ENCODE data around the gene SYF2.
A peak's percentile ranks its signal among the peaks of the same experiment; 100 is the strongest.
"Not testable (repeated sequence)": the region's sequence is repeated elsewhere in the genome, so short reads cannot be mapped to it uniquely, and the experiment has no call there.

Gene SYF2

GRCh38 chr1:25243907-25244306, 11.6 kb upstream of the SYF2 start:
- Histone ChIP-seq H3K9me3 (ENCODE audit: control insufficient read depth, low read length) (no peaks in the 10 kb centered on the region), H3K36me3 (ENCODE audit: control insufficient read depth, insufficient read depth, low read length, severe bottlenecking) (peaks cover 50% of the 10 kb centered on the region), H3K27me3 (replicated peaks; ENCODE audit: control insufficient read depth, insufficient read depth, low read length) (no peaks in the 10 kb centered on the region), H3K4me1 (ENCODE audit: control insufficient read depth, insufficient read depth, low read length) (peaks cover 38% of the 10 kb centered on the region), H3K4me3 (ENCODE audit: low read length) (peak overlapping the region; percentile 94), H3K9ac (ENCODE audit: low read length) (peak overlapping the region; percentile 99)
- no peak for DNase-seq (ENCODE audit: low read depth)

DNA sequence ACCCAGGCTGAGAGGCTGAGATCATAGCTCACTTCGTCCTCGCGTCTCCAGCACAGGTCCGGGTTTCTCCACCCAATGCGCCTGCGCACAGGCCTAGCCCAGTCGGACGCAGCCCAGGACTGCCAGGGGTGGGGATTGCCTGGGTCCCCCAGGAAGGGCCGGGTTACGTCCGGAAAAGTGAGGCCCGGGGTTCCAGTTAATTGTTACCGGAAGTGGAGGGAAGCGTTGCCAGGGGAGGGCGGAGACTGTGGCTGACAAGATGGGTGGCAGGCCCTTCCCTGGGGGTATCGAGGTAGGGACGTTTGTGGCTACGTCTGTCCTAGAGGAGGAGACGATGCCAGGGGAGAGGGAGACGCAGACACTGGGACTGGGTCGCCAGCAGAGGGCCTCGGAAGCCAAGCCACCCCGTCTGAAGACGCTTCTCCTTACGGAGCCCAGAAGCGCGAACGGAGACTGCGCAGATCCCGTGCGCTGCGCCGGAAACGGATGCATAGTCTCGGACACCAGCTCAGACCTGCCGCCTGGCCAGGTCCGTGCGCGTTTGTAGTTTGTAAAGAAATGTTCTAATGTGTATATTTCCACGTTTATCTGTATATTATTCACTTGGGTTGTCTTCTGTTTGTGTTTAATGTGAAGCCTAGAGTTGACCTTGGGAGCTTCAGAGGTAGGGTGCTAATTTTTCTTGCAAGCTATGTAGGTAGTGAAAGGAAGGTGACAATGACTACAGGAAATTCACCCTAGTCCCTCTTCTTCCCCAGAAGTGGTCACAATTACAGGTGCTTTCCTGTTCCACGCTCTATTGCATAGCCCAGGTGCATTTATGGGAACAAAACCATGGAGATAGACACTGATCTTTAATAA, 7.6 kb upstream of the SYF2 start:
- Histone ChIP-seq H3K9ac (ENCODE audit: low read length) (peak overlapping the region; percentile 82), H3K4me1 (ENCODE audit: control insufficient read depth, insufficient read depth, low read length) (peaks cover 33% of the 10 kb centered on the region), H3K4me3 (ENCODE audit: low read length) (peak overlapping the region; percentile 80), H3K36me3 (ENCODE audit: control insufficient read depth, insufficient read depth, low read length, severe bottlenecking) (peaks cover 41% of the 10 kb centered on the region), H3K9me3 (ENCODE audit: control insufficient read depth, low read length) (no peaks in the 10 kb centered on the region), H3K27me3 (replicated peaks; ENCODE audit: control insufficient read depth, insufficient read depth, low read length) (no peaks in the 10 kb centered on the region)
- DNase-seq (ENCODE audit: low read depth), result peak; percentile 93

GRCh38 chr1:25238046-25238445, 5.7 kb upstream of the SYF2 start:
- no peak overlapping the region for H3K9ac ChIP-seq (ENCODE audit: low read length)
- H3K9me3 ChIP-seq (ENCODE audit: control insufficient read depth, low read length), result no peaks in the 10 kb centered on the region
- no peaks in the 10 kb centered on the region for H3K27me3 ChIP-seq (replicated peaks; ENCODE audit: control insufficient read depth, insufficient read depth, low read length)
- H3K4me1 ChIP-seq (ENCODE audit: control insufficient read depth, insufficient read depth, low read length), result peaks cover 35% of the 10 kb centered on the region
- peaks cover 22% of the 10 kb centered on the region for H3K36me3 ChIP-seq (ENCODE audit: control insufficient read depth, insufficient read depth, low read length, severe bottlenecking)
- no peak for DNase-seq (ENCODE audit: low read depth)
- H3K4me3 ChIP-seq (ENCODE audit: low read length), result no peak overlapping the region

GRCh38 chr1:25236261-25236660, 4.0 kb upstream of the SYF2 start:
- H3K36me3 ChIP-seq (ENCODE audit: control insufficient read depth, insufficient read depth, low read length, severe bottlenecking); H3K27me3 ChIP-seq (replicated peaks; ENCODE audit: control insufficient read depth, insufficient read depth, low read length); DNase-seq (ENCODE audit: low read depth); H3K9me3 ChIP-seq (ENCODE audit: control insufficient read depth, low read length); H3K4me3 ChIP-seq (ENCODE audit: low read length); H3K9ac ChIP-seq (ENCODE audit: low read length): not testable (repeated sequence)
- H3K4me1 ChIP-seq (ENCODE audit: control insufficient read depth, insufficient read depth, low read length), result peaks cover 42% of the 10 kb centered on the region

GRCh38 chr1:25235411-25235810, 3.1 kb upstream of the SYF2 start:
- not testable (repeated sequence) for H3K9me3 ChIP-seq (ENCODE audit: control insufficient read depth, low read length); H3K9ac ChIP-seq (ENCODE audit: low read length); DNase-seq (ENCODE audit: low read depth); H3K27me3 ChIP-seq (replicated peaks; ENCODE audit: control insufficient read depth, insufficient read depth, low read length); H3K36me3 ChIP-seq (ENCODE audit: control insufficient read depth, insufficient read depth, low read length, severe bottlenecking); H3K4me3 ChIP-seq (ENCODE audit: low read length)
- H3K4me1 ChIP-seq (ENCODE audit: control insufficient read depth, insufficient read depth, low read length), result peaks cover 39% of the 10 kb centered on the region

DNA sequence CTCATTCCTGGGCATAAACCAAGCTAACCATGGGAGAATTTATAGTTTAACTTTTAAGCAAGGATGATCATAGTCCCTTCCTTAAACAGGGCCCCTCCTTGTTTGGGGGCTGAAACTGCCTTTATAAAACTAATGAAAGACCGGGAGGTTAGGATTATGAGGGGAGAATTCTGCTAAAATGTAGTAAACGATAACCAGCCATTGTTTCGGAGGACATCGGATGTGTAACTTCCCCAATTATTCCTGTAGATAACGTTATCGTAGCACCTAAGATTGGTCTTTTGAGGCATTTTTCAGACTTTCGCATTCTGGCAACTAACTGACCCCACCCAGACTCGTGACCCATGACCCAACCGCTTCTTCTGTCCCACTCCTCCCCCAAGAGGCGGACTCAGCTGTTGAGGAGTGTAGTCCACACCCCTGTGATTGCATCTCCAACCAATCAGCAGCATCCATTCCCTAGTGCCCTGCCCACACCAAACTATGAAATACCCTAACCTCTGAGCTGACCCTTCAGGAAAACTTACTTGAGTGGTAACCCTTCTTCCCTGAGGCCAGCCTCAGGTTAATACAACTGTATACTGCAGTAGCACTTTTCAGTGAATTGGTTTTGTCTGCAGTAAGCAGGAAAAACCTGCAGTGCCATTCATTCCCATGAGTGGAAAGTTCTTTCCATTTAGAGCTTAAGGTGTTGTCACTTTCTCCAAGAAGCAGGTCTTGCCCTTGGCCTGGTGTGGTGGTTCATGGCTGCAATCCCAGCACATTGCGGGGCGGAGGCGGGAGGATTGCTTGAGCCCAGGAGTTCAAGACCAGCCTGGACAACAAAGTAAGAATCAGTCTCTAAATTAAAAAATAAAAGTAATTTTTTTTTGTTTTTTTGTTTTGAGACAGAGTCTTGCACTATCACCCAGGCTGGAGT, 823 bp upstream of the SYF2 start:
- Histone ChIP-seq H3K4me1 (ENCODE audit: control insufficient read depth, insufficient read depth, low read length) (peaks cover 30% of the 10 kb centered on the region), H3K36me3 (ENCODE audit: control insufficient read depth, insufficient read depth, low read length, severe bottlenecking) (peaks cover 24% of the 10 kb centered on the region), H3K9me3 (ENCODE audit: control insufficient read depth, low read length) (no peaks in the 10 kb centered on the region), H3K27me3 (replicated peaks; ENCODE audit: control insufficient read depth, insufficient read depth, low read length) (no peaks in the 10 kb centered on the region), H3K4me3 (ENCODE audit: low read length) (peak overlapping the region; percentile 93), H3K9ac (ENCODE audit: low read length) (peak overlapping the region; percentile 98)
- peak; percentile 84 for DNase-seq (ENCODE audit: low read depth)

DNA sequence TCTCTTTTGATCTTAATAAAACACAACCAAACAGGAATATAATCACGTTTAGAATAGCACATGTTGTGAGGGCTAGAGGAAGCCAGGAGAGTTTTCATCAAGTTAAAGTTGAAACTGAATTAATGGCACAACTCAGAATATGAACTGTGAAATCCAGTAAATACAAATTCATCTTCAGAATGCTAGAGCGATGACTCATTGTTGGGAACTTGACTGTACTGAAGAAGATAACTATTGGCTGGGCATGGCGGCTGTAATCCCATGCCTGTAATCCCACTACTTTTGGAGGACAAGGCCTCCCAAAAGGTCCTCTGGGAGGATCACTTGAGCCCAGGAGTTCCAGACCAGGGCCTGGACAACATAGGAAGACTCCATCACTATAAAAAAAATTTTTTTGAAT, 8.8 kb downstream of the SYF2 start:
- H3K27me3 ChIP-seq (replicated peaks; ENCODE audit: control insufficient read depth, insufficient read depth, low read length), result no peaks in the 10 kb centered on the region
- peaks cover 8% of the 10 kb centered on the region for H3K4me1 ChIP-seq (ENCODE audit: control insufficient read depth, insufficient read depth, low read length)
- DNase-seq (ENCODE audit: low read depth), result peak; percentile 42
- H3K36me3 ChIP-seq (ENCODE audit: control insufficient read depth, insufficient read depth, low read length, severe bottlenecking), result peaks cover 75% of the 10 kb centered on the region
- no peak overlapping the region for H3K9ac ChIP-seq (ENCODE audit: low read length)
- no peaks in the 10 kb centered on the region for H3K9me3 ChIP-seq (ENCODE audit: control insufficient read depth, low read length)
- no peak overlapping the region for H3K4me3 ChIP-seq (ENCODE audit: low read length)

GRCh38 chr1:25222606-25223005, 9.7 kb downstream of the SYF2 start:
- Histone ChIP-seq H3K9ac (ENCODE audit: low read length) (no peak overlapping the region), H3K4me3 (ENCODE audit: low read length) (no peak overlapping the region), H3K9me3 (ENCODE audit: control insufficient read depth, low read length) (no peaks in the 10 kb centered on the region), H3K4me1 (ENCODE audit: control insufficient read depth, insufficient read depth, low read length) (peaks cover 8% of the 10 kb centered on the region), H3K36me3 (ENCODE audit: control insufficient read depth, insufficient read depth, low read length, severe bottlenecking) (peaks cover 66% of the 10 kb centered on the region), H3K27me3 (replicated peaks; ENCODE audit: control insufficient read depth, insufficient read depth, low read length) (no peaks in the 10 kb centered on the region)
- DNase-seq (ENCODE audit: low read depth), result no peak

DNA sequence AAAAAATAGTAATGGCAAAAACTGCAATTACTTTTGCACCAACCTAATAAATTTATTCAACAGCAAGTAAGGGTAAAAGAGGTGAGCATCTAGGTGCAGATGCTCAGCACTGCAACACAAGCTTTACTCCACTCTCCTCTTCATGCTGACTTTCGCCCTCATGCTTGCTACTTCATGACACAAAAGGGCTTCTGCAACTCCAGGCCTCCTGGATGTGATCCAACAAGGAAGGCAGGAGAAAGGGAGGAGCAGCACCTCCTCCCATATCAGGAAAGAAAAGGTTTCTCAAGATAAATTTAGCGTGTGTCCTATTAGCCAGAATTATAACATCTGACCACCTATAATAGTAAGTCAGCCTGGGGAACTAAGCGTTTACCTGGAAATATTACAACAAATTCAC, 11.6 kb downstream of the SYF2 start:
- Histone ChIP-seq H3K9me3 (ENCODE audit: control insufficient read depth, low read length) (no peaks in the 10 kb centered on the region), H3K4me1 (ENCODE audit: control insufficient read depth, insufficient read depth, low read length) (peaks cover 8% of the 10 kb centered on the region), H3K36me3 (ENCODE audit: control insufficient read depth, insufficient read depth, low read length, severe bottlenecking) (peaks cover 50% of the 10 kb centered on the region), H3K4me3 (ENCODE audit: low read length) (no peak overlapping the region), H3K9ac (ENCODE audit: low read length) (no peak overlapping the region), H3K27me3 (replicated peaks; ENCODE audit: control insufficient read depth, insufficient read depth, low read length) (no peaks in the 10 kb centered on the region)
- DNase-seq (ENCODE audit: low read depth), result no peak

DNA sequence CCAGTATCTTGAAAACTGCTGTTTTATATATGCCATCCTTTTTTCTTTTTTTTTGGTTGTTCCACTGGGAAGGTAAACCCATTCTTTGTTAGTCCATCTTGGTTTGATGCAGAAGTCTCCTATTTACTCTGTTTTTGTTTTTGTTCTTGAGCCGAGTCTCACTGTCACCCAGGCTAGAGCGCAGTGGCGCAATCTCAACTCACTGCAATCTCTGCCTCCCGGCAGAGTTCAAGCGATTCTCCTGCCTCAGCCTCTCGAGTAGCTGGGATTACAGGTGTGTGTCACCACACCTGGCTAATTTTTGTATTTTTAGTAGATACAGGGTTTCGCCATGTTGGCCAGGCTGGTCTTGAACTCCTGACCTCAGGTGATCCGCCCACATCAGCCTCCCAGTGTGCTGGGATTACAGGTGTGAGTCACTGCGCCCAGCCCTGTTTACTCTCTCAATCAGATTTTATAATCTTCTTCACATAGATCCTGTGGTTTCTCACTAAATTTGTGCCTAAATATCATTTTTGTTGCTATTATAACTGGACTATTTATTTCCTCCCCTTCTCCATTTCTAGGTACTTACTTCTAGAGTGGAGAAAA, 12.5 kb downstream of the SYF2 start:
- no peak overlapping the region for H3K4me3 ChIP-seq (ENCODE audit: low read length)
- no peaks in the 10 kb centered on the region for H3K27me3 ChIP-seq (replicated peaks; ENCODE audit: control insufficient read depth, insufficient read depth, low read length)
- H3K9ac ChIP-seq (ENCODE audit: low read length), result no peak overlapping the region
- no peaks in the 10 kb centered on the region for H3K9me3 ChIP-seq (ENCODE audit: control insufficient read depth, low read length)
- H3K36me3 ChIP-seq (ENCODE audit: control insufficient read depth, insufficient read depth, low read length, severe bottlenecking), result peaks cover 47% of the 10 kb centered on the region
- DNase-seq (ENCODE audit: low read depth), result no peak
- H3K4me1 ChIP-seq (ENCODE audit: control insufficient read depth, insufficient read depth, low read length), result peaks cover 8% of the 10 kb centered on the region

All from adipocyte (in vitro differentiated cells).